Keratinocyte (primary cell): ENCODE data around the gene MPO. TPM values are rescaled to one million over a fixed set of nuclear protein-coding genes. Genes with fewer than 3 reads are reported as not detected.

Experiments
- DNase-seq: peaks from one replicate; pipeline ENCODE4 v3.0.0-alpha.2; 2011; ENCODE audit warnings: low read depth, missing footprints, low spot score
- FAIRE-seq: peaks from 2 replicates; lab custom pipeline; 2011; peaks lifted over from hg19 to GRCh38; lab: Jason Lieb, UNC
- H2AFZ ChIP-seq: 2 replicates; pipeline ENCODE4 v1.6.0; 2012; ENCODE audit warnings: low read length, control low read depth, inconsistent platforms; ENCODE audit not compliant: control insufficient read depth
- H3K27ac ChIP-seq: 2 replicates; pipeline ENCODE4 v1.5.1; 2011; ENCODE audit warnings: low read length; ENCODE audit not compliant: control insufficient read depth, insufficient read depth
- H3K27me3 ChIP-seq: 3 replicates; pipeline ENCODE4 v1.6.0; 2011; ENCODE audit warnings: low read length; ENCODE audit not compliant: control insufficient read depth, insufficient read depth; ENCODE audit errors: extremely low read depth
- H3K36me3 ChIP-seq, 2 experiments: 2 replicates in 1 of 2; 3 replicates in 1 of 2; pipeline ENCODE4 v1.5.1; 2011; ENCODE audit warnings: low read length in 2 of 2, mild to moderate bottlenecking in 1 of 2; ENCODE audit not compliant: control insufficient read depth in 2 of 2, insufficient read depth in 2 of 2; ENCODE audit errors: extremely low read depth in 1 of 2
- H3K4me1 ChIP-seq: 3 replicates; pipeline ENCODE4 v1.5.1; 2011; ENCODE audit warnings: low read length; ENCODE audit not compliant: control insufficient read depth, insufficient read depth; ENCODE audit errors: extremely low read depth
- H3K4me2 ChIP-seq: 3 replicates; pipeline ENCODE4 v1.6.0; 2011; ENCODE audit warnings: low read depth, low read length; ENCODE audit not compliant: control insufficient read depth, insufficient read depth; ENCODE audit errors: extremely low read depth
- H3K4me3 ChIP-seq, 3 experiments: fragments of 200-600 bp in 1 of 3; sonication (generic) in 1 of 3; 2 replicates in 2 of 3; 3 replicates in 1 of 3; pipeline ENCODE4 v1.5.1; 2011 to 2016; ENCODE audit warnings: low read length in 3 of 3, mild to moderate bottlenecking in 3 of 3, control low read depth in 2 of 3, inconsistent platforms in 1 of 3, low read depth in 1 of 3, mixed read lengths in 1 of 3, mixed run types in 1 of 3, moderate library complexity in 1 of 3; ENCODE audit not compliant: control insufficient read depth in 2 of 3, insufficient read depth in 2 of 3; ENCODE audit errors: extremely low read depth in 1 of 3
- H3K79me2 ChIP-seq: 2 replicates; pipeline ENCODE4 v1.6.0; 2012; ENCODE audit warnings: low read length; ENCODE audit not compliant: control insufficient read depth, insufficient read depth
- H3K9ac ChIP-seq: 3 replicates; pipeline ENCODE4 v1.6.0; 2011; ENCODE audit warnings: low read length; ENCODE audit not compliant: control insufficient read depth, insufficient read depth; ENCODE audit errors: extremely low read depth
- H3K9me1 ChIP-seq: 3 replicates; pipeline ENCODE4 v1.6.0; 2011; ENCODE audit warnings: low read length; ENCODE audit not compliant: control insufficient read depth, insufficient read depth; ENCODE audit errors: extremely low read depth
- H3K9me3 ChIP-seq: 2 replicates; pipeline ENCODE4 v1.5.1; 2012; ENCODE audit warnings: low read depth, low read length; ENCODE audit not compliant: control insufficient read depth
- H4K20me1 ChIP-seq: 3 replicates; pipeline ENCODE4 v1.6.0; 2011; ENCODE audit warnings: low read length; ENCODE audit not compliant: control insufficient read depth, insufficient read depth; ENCODE audit errors: extremely low read depth
- CTCF ChIP-seq, 3 experiments: IDR thresholded peaks in 1 of 3; conservative IDR thresholded peaks in 1 of 3; optimal IDR thresholded peaks in 1 of 3; 2 replicates in 2 of 3; 3 replicates in 1 of 3; pipeline versions ENCODE3 to v1.5.1; 2011; ENCODE audit warnings: low read length in 3 of 3, mild to moderate bottlenecking in 3 of 3, moderate library complexity in 2 of 3, control low read depth in 1 of 3, inconsistent platforms in 1 of 3; ENCODE audit not compliant: insufficient read depth in 2 of 3; ENCODE audit errors: extremely low read depth in 1 of 3
- EZH2 ChIP-seq: IDR thresholded peaks from one replicate; pipeline ENCODE4 v1.6.1; 2012; ENCODE audit warnings: inconsistent platforms, mild to moderate bottlenecking, low read length, moderate library complexity
- dilution Hi-C: fragments of 300-500 bp; cut with MboI; formaldehyde crosslinking; loops from one replicate; pipeline ENCODE4 v1.7.0; 2020; ENCODE audit warnings: low sequenced_read_pairs; ENCODE audit not compliant: extremely low pct_ligation_motif_present
- polyA plus RNA-seq, 5 experiments: library from polyadenylated mRNA; depleted of rRNA in 3 of 5; stranded (reverse) in 3 of 5; stranded (forward) in 1 of 5; unstranded in 1 of 5; fragments of >200 nt; gene quantifications; 1 replicate in 1 of 5; 2 replicates in 3 of 5; 3 replicates in 1 of 5; pipeline versions ENCODE4 v1.2.1 to v1.2.3, GENCODE V29; 2011 to 2012; ENCODE audit warnings: missing spikeins in 2 of 5, low read depth in 1 of 5, low replicate concordance in 1 of 5

Gene MPO
- polyA plus RNA-seq, 1 donor (not counting 4 experiments of a cell fraction or from before 2014, with no cell fraction given) = not detected

DNA sequence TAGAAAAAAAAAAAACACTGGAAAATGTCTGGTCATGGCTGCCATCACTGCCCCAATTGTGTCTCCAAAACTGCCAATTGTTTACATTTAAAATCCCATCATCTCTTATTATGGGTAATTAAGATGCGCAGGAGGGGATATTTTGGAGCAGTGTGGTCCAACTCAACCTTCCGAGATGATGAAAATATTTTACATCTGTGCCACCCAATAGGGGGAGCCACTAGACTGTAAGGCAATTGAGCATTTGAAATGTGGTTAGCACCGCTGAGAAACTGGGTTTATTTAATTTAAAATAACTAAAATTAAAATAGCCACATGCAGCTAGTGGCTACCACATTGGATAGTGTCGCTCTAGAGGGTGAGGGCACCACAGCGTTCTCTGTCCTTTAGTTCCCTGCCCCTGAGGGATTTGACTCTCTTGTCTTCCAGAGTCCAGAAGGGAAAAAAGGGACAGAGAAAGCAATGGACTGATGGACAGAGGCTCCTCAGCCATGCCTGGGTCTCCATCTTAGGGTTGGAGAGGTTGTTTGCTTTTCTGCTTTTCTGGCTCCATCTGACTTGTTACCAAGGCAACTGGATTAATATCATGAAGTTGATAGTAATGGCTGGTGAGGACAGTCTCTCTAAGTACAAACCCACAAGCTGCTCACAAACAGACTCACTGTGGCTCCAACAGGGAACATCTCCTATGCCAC is 3.5 kb downstream of the MPO start:
- FAIRE-seq = no peak
- no peak overlapping the region for H3K4me3 ChIP-seq
- H3K36me3 ChIP-seq = no peaks in the 10 kb centered on the region
- H3K4me1 ChIP-seq = no peaks in the 10 kb centered on the region
- H3K9me3 ChIP-seq = no peaks in the 10 kb centered on the region
- no peak for DNase-seq
- H4K20me1 ChIP-seq = no peaks in the 10 kb centered on the region
- peaks cover 40% of the 10 kb centered on the region for H3K27me3 ChIP-seq
- no peaks in the 10 kb centered on the region for H3K9me1 ChIP-seq
- peak; percentile 26 to 57 (median 45) for TF ChIP-seq CTCF (optimal IDR thresholded peaks at IDR 0.05 in 1 of 3, IDR thresholded peaks at IDR 0.05 in 1 of 3, conservative IDR thresholded peaks at IDR 0.05 in 1 of 3; ENCODE audit: extremely low read depth in 1 of 3, insufficient read depth in 2 of 3, low read length in 3 of 3)
- TF ChIP-seq EZH2 = no peak
- no peak overlapping the region for H3K27ac ChIP-seq
- dilution Hi-C loops = loop anchor here (25.0 kb wide), 1 partner anchor 160 kb away; no protein-coding TSS in a partner anchor
- no peaks in the 10 kb centered on the region for H3K79me2 ChIP-seq
- no peak overlapping the region for H3K9ac ChIP-seq
- no peak overlapping the region for H3K4me2 ChIP-seq
- no peak overlapping the region for H2AFZ ChIP-seq

DNA sequence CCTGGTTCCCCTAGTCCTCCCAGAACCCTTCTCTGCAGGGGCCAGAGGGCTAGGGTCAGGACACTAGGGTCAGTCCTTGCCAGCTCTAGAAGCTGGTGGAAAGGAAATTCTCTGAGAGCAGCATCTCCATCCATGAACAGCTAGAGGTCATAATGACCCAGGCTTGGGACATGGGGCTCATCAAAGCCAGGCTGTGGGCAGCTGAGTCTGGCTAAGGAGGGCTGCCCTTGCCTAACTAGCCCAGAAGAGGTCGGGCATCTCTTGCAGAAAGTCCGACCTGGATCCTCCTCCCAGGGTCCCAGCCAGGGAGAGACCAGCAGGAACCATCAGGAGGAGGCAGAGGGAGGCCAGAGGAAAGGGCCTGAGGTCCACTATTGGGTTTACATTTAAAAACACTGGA is 4.3 kb downstream of the MPO start:
- H3K9me3 ChIP-seq = no peaks in the 10 kb centered on the region
- peaks cover 35% of the 10 kb centered on the region for H3K27me3 ChIP-seq
- FAIRE-seq (no peak), DNase-seq (no peak)
- no peak overlapping the region for H3K4me3 ChIP-seq
- no peaks in the 10 kb centered on the region for H3K4me1 ChIP-seq
- TF ChIP-seq CTCF (optimal IDR thresholded peaks at IDR 0.05 in 1 of 3, IDR thresholded peaks at IDR 0.05 in 1 of 3, conservative IDR thresholded peaks at IDR 0.05 in 1 of 3; ENCODE audit: extremely low read depth in 1 of 3, insufficient read depth in 2 of 3, low read length in 3 of 3) (no peak), EZH2 (no peak)
- H3K9ac ChIP-seq = no peak overlapping the region
- no peaks in the 10 kb centered on the region for H3K9me1 ChIP-seq
- H3K4me2 ChIP-seq = no peak overlapping the region
- H3K79me2 ChIP-seq = no peaks in the 10 kb centered on the region
- dilution Hi-C loops = loop anchor here (25.0 kb wide), 1 partner anchor 161 kb away; no protein-coding TSS in a partner anchor
- no peak overlapping the region for H2AFZ ChIP-seq
- H3K27ac ChIP-seq = no peak overlapping the region
- H4K20me1 ChIP-seq = no peaks in the 10 kb centered on the region
- no peaks in the 10 kb centered on the region for H3K36me3 ChIP-seq
